Kidney (tissue), 14 donors: ENCODE measurements around the gene NUP210. TPM values are rescaled to one million over a fixed set of nuclear protein-coding genes. Genes with fewer than 3 reads are reported as not detected.

ENCODE experiments used
- DNase-seq, 5 donors: peaks; one replicate each; pipeline ENCODE4 v3.0.0-alpha.2; 2013 to 2020
- FAIRE-seq: peaks from 2 replicates; lab custom pipeline; 2012; peaks lifted over from hg19 to GRCh38; lab: Jason Lieb, UNC
- H3K27ac ChIP-seq, 2 donors: one replicate each; pipeline ENCODE4 v1.7.0; 2013; ENCODE audit warnings: low read depth in 2 of 2, low read length in 2 of 2, inconsistent platforms in 1 of 2
- H3K27me3 ChIP-seq: one replicate; pipeline ENCODE4 v1.7.1; 2013; ENCODE audit warnings: low read length, inconsistent platforms; ENCODE audit not compliant: control insufficient read depth, insufficient read depth
- H3K36me3 ChIP-seq, 3 donors: one replicate each; pipeline versions ENCODE4 v1.7.0 to v1.7.1; 2013; ENCODE audit warnings: low read length in 3 of 3, control low read depth in 1 of 3, inconsistent platforms in 1 of 3; ENCODE audit not compliant: insufficient read depth in 3 of 3, control insufficient read depth in 2 of 3
- H3K4me1 ChIP-seq, 3 donors: one replicate each; pipeline versions ENCODE4 v1.7.0 to v1.7.1; 2013; ENCODE audit warnings: low read length in 3 of 3, inconsistent platforms in 1 of 3, low read depth in 1 of 3; ENCODE audit not compliant: control insufficient read depth in 2 of 3, insufficient read depth in 2 of 3
- H3K4me3 ChIP-seq, 3 donors: one replicate each; pipeline versions ENCODE4 v1.7.0 to v1.8.1; 2013; ENCODE audit warnings: low read length in 3 of 3, control low read depth in 1 of 3, inconsistent platforms in 1 of 3
- H3K9ac ChIP-seq, 3 donors: one replicate each; pipeline versions ENCODE4 v1.7.0 to v1.7.1; 2013; ENCODE audit warnings: low read length in 3 of 3, control low read depth in 1 of 3, inconsistent platforms in 1 of 3
- H3K9me3 ChIP-seq, 3 donors: one replicate each; pipeline versions ENCODE4 v1.7.0 to v1.7.1; 2013; ENCODE audit warnings: low read length in 3 of 3, control low read depth in 1 of 3, inconsistent platforms in 1 of 3; ENCODE audit not compliant: control insufficient read depth in 2 of 3, insufficient read depth in 1 of 3
- intact Hi-C: fragments of 100-400 bp; cut with DNase I; formaldehyde crosslinking; loops from one replicate; pipeline ENCODE4 v1.11.1; 2022
- polyA plus RNA-seq: library from polyadenylated mRNA; stranded (reverse); fragments of 350-450 nt; fragmentation: Illumina TruSeq; extraction: RNeasy Lipid Tissue Mini Kit (QIAGEN cat#74804); gene quantifications from one replicate; pipeline ENCODE4 v1.2.3, GENCODE V29; 2014; ENCODE audit warnings: low read depth, low replicate concordance; ENCODE audit not compliant: insufficient read depth
- total RNA-seq: library from RNA; stranded (reverse); fragmentation: NEBNext Ultra II Directional; extraction: Animal tissue kit (Norgen Biotek cat#: 25700); gene quantifications from one replicate; pipeline ENCODE4 v1.2.1, GENCODE V29; 2021
- TF ChIP-seq, protein P1 (sequence below): IDR thresholded peaks from 3 replicates; pipeline ENCODE4 v1.5.1; 2012; ENCODE audit warnings: mild to moderate bottlenecking, moderate library complexity, borderline replicate concordance; ENCODE audit not compliant: insufficient read depth; ENCODE audit errors: extremely low read depth
- donor health status: control.
- donor health status: control.
- donor health status: control.
- donor health status: control.
- donor health status: control.
- donor health status: DM: yes; HTN: yes; CAD: no.
- donor health status: Normal renal cell carcinoma (clear cell type).

The NUP210 gene
- total and polyA plus RNA-seq, 2 donors from 2014 or later = 5.6 to 22.9 TPM

DNA sequence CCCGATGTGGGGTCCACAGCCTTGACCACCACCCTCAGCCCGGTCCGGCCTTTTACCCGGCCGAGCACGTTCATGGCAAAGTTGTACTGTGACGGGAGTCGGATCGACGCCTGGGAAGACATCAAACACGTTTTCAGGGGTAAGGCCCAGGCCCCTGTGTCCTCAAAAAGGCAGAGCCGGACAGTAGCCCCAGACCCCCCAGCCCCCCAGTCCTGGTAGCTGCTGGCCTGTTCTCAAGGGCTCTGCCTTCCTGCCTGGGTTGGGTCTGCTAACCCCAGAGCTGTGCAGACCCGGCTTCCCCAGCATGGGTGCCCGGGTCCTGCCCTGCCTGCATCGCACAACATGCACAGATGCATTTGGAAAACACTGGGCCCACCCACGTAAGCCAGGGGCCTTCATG lies 84.6 kb downstream of the NUP210 start:
- H3K9ac ChIP-seq = no peak overlapping the region
- TF ChIP-seq, protein P1, sequence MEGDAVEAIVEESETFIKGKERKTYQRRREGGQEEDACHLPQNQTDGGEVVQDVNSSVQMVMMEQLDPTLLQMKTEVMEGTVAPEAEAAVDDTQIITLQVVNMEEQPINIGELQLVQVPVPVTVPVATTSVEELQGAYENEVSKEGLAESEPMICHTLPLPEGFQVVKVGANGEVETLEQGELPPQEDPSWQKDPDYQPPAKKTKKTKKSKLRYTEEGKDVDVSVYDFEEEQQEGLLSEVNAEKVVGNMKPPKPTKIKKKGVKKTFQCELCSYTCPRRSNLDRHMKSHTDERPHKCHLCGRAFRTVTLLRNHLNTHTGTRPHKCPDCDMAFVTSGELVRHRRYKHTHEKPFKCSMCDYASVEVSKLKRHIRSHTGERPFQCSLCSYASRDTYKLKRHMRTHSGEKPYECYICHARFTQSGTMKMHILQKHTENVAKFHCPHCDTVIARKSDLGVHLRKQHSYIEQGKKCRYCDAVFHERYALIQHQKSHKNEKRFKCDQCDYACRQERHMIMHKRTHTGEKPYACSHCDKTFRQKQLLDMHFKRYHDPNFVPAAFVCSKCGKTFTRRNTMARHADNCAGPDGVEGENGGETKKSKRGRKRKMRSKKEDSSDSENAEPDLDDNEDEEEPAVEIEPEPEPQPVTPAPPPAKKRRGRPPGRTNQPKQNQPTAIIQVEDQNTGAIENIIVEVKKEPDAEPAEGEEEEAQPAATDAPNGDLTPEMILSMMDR = no peak
- no peaks in the 10 kb centered on the region for H3K9me3 ChIP-seq
- no peak overlapping the region for H3K4me3 ChIP-seq
- intact Hi-C loops = no loop called here
- H3K27ac ChIP-seq = no peak overlapping the region
- FAIRE-seq = no peak
- no peak for DNase-seq
- H3K27me3 ChIP-seq = no peaks in the 10 kb centered on the region
- H3K36me3 ChIP-seq = peaks cover 0 to 32% (median 19%) of the 10 kb centered on the region in 3 donors
- H3K4me1 ChIP-seq = no peaks in the 10 kb centered on the region

DNA sequence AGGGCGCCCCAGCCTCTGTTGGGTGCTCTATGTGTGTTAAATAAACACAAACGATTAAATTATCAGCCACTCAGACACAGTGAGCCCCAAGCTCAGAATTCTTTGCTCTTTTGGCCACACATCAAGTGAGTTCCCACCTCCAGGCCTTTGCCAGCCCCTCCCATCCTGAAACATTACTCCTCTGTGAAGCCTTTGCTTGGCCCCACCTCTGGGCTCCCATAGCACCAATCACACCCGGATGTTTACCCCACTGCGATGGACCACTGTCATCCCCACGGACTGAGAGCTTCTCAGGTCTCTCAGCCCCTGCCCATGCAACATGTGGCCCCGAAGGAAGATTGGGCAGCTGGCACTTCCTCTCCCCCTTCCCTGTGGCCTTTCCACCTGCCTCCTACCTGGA lies 85.1 kb downstream of the NUP210 start:
- H3K4me3 ChIP-seq = no peak overlapping the region
- TF ChIP-seq, protein P1 = no peak
- H3K27ac ChIP-seq = no peak overlapping the region
- H3K4me1 ChIP-seq = no peaks in the 10 kb centered on the region
- no peaks in the 10 kb centered on the region for H3K27me3 ChIP-seq
- DNase-seq = no peak
- no peak overlapping the region for H3K9ac ChIP-seq
- peaks cover 0 to 32% (median 17%) of the 10 kb centered on the region in 3 donors for H3K36me3 ChIP-seq
- no peak for FAIRE-seq
- intact Hi-C loops = no loop called here
- no peaks in the 10 kb centered on the region for H3K9me3 ChIP-seq

DNA sequence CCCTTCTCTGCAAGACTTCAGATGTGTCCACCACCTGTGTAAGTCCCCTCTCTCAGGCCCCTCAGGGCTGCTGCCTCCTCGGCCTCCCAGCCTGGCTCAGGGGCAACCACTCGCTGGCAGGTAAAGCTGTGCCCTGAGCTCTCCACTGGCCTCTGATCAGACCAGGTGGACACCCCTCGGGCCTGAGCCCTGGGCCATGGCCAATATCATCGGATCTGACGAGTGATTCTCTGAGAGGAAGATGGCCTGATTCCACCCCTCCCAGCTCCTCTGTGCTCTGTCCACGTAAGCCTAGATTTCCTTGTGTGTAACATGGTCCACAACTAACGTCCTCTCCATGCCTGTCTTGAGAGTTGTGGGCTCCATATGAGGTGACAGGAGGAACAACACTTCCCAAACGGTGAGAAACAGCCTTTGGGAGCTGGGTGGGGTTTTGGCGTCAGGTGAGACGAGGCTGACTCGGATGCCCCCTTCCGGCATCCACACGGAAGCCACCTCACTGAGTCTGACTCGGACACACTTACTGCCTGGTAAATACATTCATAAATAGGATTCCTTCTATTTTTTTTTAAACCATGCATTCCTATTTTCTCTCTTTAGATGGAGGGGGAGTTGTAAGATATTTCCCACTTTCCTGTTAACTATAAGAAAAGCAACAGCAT lies 86.8 kb downstream of the NUP210 start:
- Histone ChIP-seq H3K9me3 (no peaks in the 10 kb centered on the region), H3K9ac (no peak overlapping the region), H3K4me1 (no peaks in the 10 kb centered on the region), H3K27me3 (no peaks in the 10 kb centered on the region), H3K36me3 (peaks cover 2 to 38% (median 21%) of the 10 kb centered on the region in 3 donors), H3K4me3 (no peak overlapping the region), H3K27ac (no peak overlapping the region)
- FAIRE-seq (no peak), DNase-seq (no peak)
- intact Hi-C loops = no loop called here
- TF ChIP-seq, protein P1 = no peak
